Esophagus muscularis mucosa (tissue), 4 donors: ENCODE data around the gene SCNN1B. TPM values are rescaled to one million over a fixed set of nuclear protein-coding genes. Genes with fewer than 3 reads are reported as not detected.

Experiments used
- DNase-seq: peaks from one replicate; pipeline ENCODE4 v3.0.0-alpha.2; 2017; ENCODE audit errors: extremely low spot score
- H3K27ac ChIP-seq, 4 donors: fragments of 200-600 bp; sonication (generic); replicated peaks in 1 of 4; 1 replicate in 3 of 4; 2 replicates in 1 of 4; pipeline ENCODE4 v1.5.1; 2016 to 2019; ENCODE audit warnings: mild to moderate bottlenecking in 1 of 4
- H3K27me3 ChIP-seq, 4 donors: fragments of 200-600 bp; sonication (generic); one replicate each; pipeline versions ENCODE4 v1.5.1 to v1.6.0; 2016 to 2019
- H3K36me3 ChIP-seq, 4 donors: fragments of 200-600 bp; sonication (generic); one replicate each; pipeline ENCODE4 v1.5.1; 2016 to 2019
- H3K4me1 ChIP-seq, 4 donors: fragments of 200-600 bp; sonication (generic); one replicate each; pipeline ENCODE4 v1.5.1; 2016 to 2019
- H3K4me3 ChIP-seq, 4 donors: fragments of 200-600 bp; sonication (generic); 1 replicate in 2 of 4; 2 replicates in 2 of 4; pipeline ENCODE4 v1.5.1; 2016 to 2019; ENCODE audit warnings: mild to moderate bottlenecking in 4 of 4, moderate library complexity in 1 of 4
- H3K9me3 ChIP-seq, 4 donors: fragments of 200-600 bp; sonication (generic); 1 replicate in 3 of 4; 2 replicates in 1 of 4; pipeline ENCODE4 v1.5.1; 2016 to 2019
- CTCF ChIP-seq, 3 experiments: fragments of 200-600 bp in 2 of 3; fragments of 450-650 bp in 1 of 3; sonication (generic) in 2 of 3; IDR thresholded peaks; one replicate each; pipeline ENCODE4 v1.5.1; 2017 to 2019; ENCODE audit warnings: antibody characterized with exemption in 3 of 3, mild to moderate bottlenecking in 2 of 3, moderate library complexity in 1 of 3
- EP300 ChIP-seq: sonication (generic); formaldehyde crosslinking; IDR thresholded peaks from one replicate; pipeline ENCODE4 v1.6.1; 2017; ENCODE audit warnings: antibody characterized with exemption
- POLR2A ChIP-seq: fragments of 450-650 bp; IDR thresholded peaks from one replicate; pipeline ENCODE4 v1.6.1; 2017; ENCODE audit warnings: antibody characterized with exemption, moderate library complexity, mild to moderate bottlenecking, low read depth
- POLR2AphosphoS5 ChIP-seq, 2 donors: sonication (generic); formaldehyde crosslinking; IDR thresholded peaks; one replicate each; pipeline ENCODE4 v1.6.1; 2017; ENCODE audit warnings: antibody characterized with exemption in 2 of 2
- WGBS: methylation state at CpG from one replicate; pipeline ENCODE4 v1.1.5; 2018; 5-methylcytosine and 5-hydroxymethylcytosine counted together
- intact Hi-C: fragments of 100-400 bp; cut with DNase I; formaldehyde crosslinking; loops from one replicate; pipeline ENCODE4 v1.15.1; 2023
- total RNA-seq, 4 donors: library from RNA; depleted of rRNA; stranded (reverse); fragments of >200 nt; gene quantifications; one replicate each; pipeline versions ENCODE4 v1.1.0 to v1.2.1, GENCODE V29; 2016

SCNN1B gene
- total RNA-seq, 4 donors from 2014 or later, result 1.2 to 4.2 (median 4.0) TPM

GRCh38 chr16:23316634-23317265 is 14.6 kb downstream of the SCNN1B start:
- no peak for TF ChIP-seq CTCF (IDR thresholded peaks at IDR 0.05)
- TF ChIP-seq POLR2A, result no peak
- no peak for TF ChIP-seq EP300
- Histone ChIP-seq H3K4me3 (no peak overlapping the region), H3K9me3 (no peaks in the 10 kb centered on the region), H3K27ac (no peak overlapping the region), H3K36me3 (no peaks in the 10 kb centered on the region), H3K27me3 (peaks cover 0 to 6% (median 0%) of the 10 kb centered on the region in 4 donors), H3K4me1 (no peaks in the 10 kb centered on the region)
- intact Hi-C loops, result no loop called here
- WGBS, result 95% methylated on average over 2 of the region's 2 CpGs
- no peak for DNase-seq

GRCh38 chr16:23317266-23317661 is 15.2 kb downstream of the SCNN1B start:
- Histone ChIP-seq H3K9me3 (no peaks in the 10 kb centered on the region), H3K36me3 (no peaks in the 10 kb centered on the region), H3K27ac (no peak overlapping the region), H3K4me1 (no peaks in the 10 kb centered on the region), H3K27me3 (peaks cover 0 to 6% (median 0%) of the 10 kb centered on the region in 4 donors), H3K4me3 (no peak overlapping the region)
- intact Hi-C loops, result no loop called here
- no peak for TF ChIP-seq POLR2A
- TF ChIP-seq EP300, result no peak
- TF ChIP-seq POLR2AphosphoS5 (IDR thresholded peaks at IDR 0.05), result no peak
- no peak for TF ChIP-seq CTCF (IDR thresholded peaks at IDR 0.05)
- no peak for DNase-seq
- 50% methylated on average over 8 of the region's 8 CpGs for WGBS

DNA sequence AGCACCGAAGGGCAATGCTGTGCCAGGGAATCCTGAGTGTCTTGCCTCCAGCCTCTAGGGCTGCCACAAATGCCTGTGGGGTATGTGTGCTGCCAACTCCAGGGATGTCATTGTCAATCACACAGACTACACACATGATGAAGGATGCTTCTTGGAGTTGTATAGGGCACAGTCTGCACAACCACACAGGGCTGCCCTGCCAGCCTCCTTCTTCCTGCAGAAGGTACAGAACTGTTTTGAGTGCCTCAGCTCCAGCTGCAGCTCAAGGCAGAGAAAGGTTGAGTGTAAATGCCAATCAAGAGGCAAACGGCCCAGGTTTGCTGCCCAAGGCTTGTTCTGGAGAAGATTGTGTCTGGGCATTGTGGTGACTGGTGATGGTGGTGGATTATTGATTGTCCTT is 15.6 kb downstream of the SCNN1B start:
- H3K4me1 ChIP-seq, result no peaks in the 10 kb centered on the region
- intact Hi-C loops, result no loop called here
- TF ChIP-seq POLR2AphosphoS5 (IDR thresholded peaks at IDR 0.05) (no peak), EP300 (no peak), POLR2A (no peak), CTCF (IDR thresholded peaks at IDR 0.05) (no peak)
- H3K9me3 ChIP-seq, result no peaks in the 10 kb centered on the region
- no peak for DNase-seq
- WGBS, result 53% methylated on average over 2 of the region's 2 CpGs
- no peak overlapping the region for H3K27ac ChIP-seq
- H3K27me3 ChIP-seq, result peaks cover 0 to 6% (median 0%) of the 10 kb centered on the region in 4 donors
- no peak overlapping the region for H3K4me3 ChIP-seq
- H3K36me3 ChIP-seq, result no peaks in the 10 kb centered on the region

DNA sequence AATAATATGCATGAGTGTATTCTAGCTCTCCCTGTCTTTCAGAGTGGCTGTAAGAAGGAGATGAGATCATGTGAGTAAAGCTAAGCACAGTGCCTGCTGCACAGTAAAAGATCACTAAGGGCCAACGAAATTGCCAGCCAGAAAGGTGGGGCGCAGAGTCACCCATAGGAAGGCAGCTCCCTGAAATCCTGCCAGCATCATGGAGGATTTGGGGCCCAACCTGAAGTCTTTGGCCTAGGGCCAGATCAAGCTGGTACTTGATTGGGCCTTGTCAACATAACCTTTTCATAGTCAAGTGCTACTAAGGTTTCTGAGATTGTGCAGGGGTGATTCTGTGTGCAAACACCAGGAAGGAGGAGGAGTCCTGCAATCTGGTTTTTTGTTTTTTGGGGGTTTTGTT is 16.5 kb downstream of the SCNN1B start:
- Histone ChIP-seq H3K4me1 (no peaks in the 10 kb centered on the region), H3K27me3 (peaks cover 0 to 6% (median 0%) of the 10 kb centered on the region in 4 donors), H3K27ac (no peak overlapping the region), H3K36me3 (no peaks in the 10 kb centered on the region), H3K4me3 (no peak overlapping the region), H3K9me3 (no peaks in the 10 kb centered on the region)
- no peak for DNase-seq
- WGBS, result 82% methylated on average over 2 of the region's 2 CpGs
- intact Hi-C loops, result no loop called here
- no peak for TF ChIP-seq POLR2AphosphoS5 (IDR thresholded peaks at IDR 0.05)
- no peak for TF ChIP-seq EP300
- no peak for TF ChIP-seq POLR2A
- no peak for TF ChIP-seq CTCF (IDR thresholded peaks at IDR 0.05)
